Common myeloid progenitor, CD34-positive (primary cell): ENCODE measurements around the gene FNBP1L.

Experiments
- CTCF ChIA-PET: fragments of 350-600 bp; sonication (Branson Sonifier 250); formaldehyde crosslinking; loops from one replicate; lab custom pipeline; 2021; ENCODE audit warnings: antibody characterized with exemption; lab: Charles Lee
- POLR2A ChIA-PET: fragments of 350-600 bp; sonication (Branson Sonifier 250); formaldehyde crosslinking; loops from one replicate; lab custom pipeline; 2021; ENCODE audit warnings: antibody characterized with exemption; lab: Charles Lee
- DNase-seq, 3 donors: peaks; one replicate each; pipeline versions ENCODE4 v3.0.0 to v3.0.0-alpha.2; 2013
- H3K27ac ChIP-seq, 2 experiments: 1 replicate in 1 of 2; 2 replicates in 1 of 2; pipeline ENCODE4 v1.7.0; 2013; ENCODE audit warnings: inconsistent platforms in 2 of 2, low read length in 2 of 2, mild to moderate bottlenecking in 2 of 2, low read depth in 1 of 2, moderate library complexity in 1 of 2; ENCODE audit not compliant: severe bottlenecking in 2 of 2, insufficient read depth in 1 of 2, poor library complexity in 1 of 2
- H3K27me3 ChIP-seq, 5 experiments: replicated peaks in 2 of 5; 1 replicate in 3 of 5; 2 replicates in 2 of 5; pipeline versions ENCODE4 v1.6.1 to v1.7.0; 2013; ENCODE audit warnings: low read length in 4 of 5, mild to moderate bottlenecking in 2 of 5, moderate library complexity in 2 of 5, inconsistent platforms in 1 of 5; ENCODE audit not compliant: insufficient read depth in 5 of 5, control insufficient read depth in 4 of 5
- H3K36me3 ChIP-seq, 4 experiments: 1 replicate in 2 of 4; 2 replicates in 2 of 4; pipeline versions ENCODE4 v1.6.1 to v1.7.0; 2013; ENCODE audit warnings: low read length in 3 of 4, control low read depth in 1 of 4, mild to moderate bottlenecking in 1 of 4; ENCODE audit not compliant: control insufficient read depth in 4 of 4, insufficient read depth in 4 of 4
- H3K4me1 ChIP-seq, 4 experiments: 1 replicate in 3 of 4; 2 replicates in 1 of 4; pipeline versions ENCODE4 v1.6.1 to v1.7.1; 2013; ENCODE audit warnings: low read length in 3 of 4, mild to moderate bottlenecking in 3 of 4, control low read depth in 1 of 4, inconsistent platforms in 1 of 4, moderate library complexity in 1 of 4; ENCODE audit not compliant: control insufficient read depth in 4 of 4, insufficient read depth in 4 of 4; ENCODE audit errors: control extremely low read depth in 1 of 4
- H3K4me3 ChIP-seq, 7 experiments: 1 replicate in 4 of 7; 2 replicates in 3 of 7; pipeline versions ENCODE4 v1.5.1 to v1.7.0; 2013; ENCODE audit warnings: mild to moderate bottlenecking in 7 of 7, low read length in 6 of 7, moderate library complexity in 6 of 7, inconsistent platforms in 2 of 7, low read depth in 2 of 7, control low read depth in 1 of 7; ENCODE audit not compliant: insufficient read depth in 4 of 7, control insufficient read depth in 1 of 7; ENCODE audit errors: extremely low read depth in 1 of 7
- H3K9me3 ChIP-seq, 5 experiments: 1 replicate in 4 of 5; 2 replicates in 1 of 5; pipeline versions ENCODE4 v1.6.1 to v1.7.1; 2013; ENCODE audit warnings: low read length in 4 of 5, mild to moderate bottlenecking in 2 of 5, inconsistent platforms in 1 of 5, low read depth in 1 of 5, moderate library complexity in 1 of 5; ENCODE audit not compliant: control insufficient read depth in 4 of 5, insufficient read depth in 2 of 5; ENCODE audit errors: control extremely low read depth in 1 of 5
- WGBS: methylation state at CpG from one replicate; pipeline ENCODE4 v1.1.5; 2013; ENCODE audit not compliant: insufficient coverage; 5-methylcytosine and 5-hydroxymethylcytosine counted together

FNBP1L gene

DNA sequence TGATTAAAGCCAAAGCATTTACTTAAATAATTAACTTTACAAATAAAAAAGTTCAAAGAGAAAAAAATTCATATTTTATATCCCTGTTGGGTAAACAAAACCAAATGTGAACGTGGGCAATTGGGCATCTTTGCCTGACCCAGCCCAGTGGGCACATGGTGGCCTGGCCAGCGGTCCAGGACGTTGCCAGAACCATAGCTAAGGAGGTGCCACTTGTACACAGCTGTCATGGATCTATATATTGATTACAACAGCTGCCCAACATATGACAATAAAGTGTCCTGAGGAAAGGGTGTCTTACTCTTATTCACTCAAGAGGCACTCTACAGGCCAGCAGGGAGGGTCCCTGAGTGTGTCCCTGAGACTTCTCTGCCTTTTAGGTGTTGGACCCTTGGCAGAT, 155.2 kb downstream of the FNBP1L start:
- ChIA-PET POLR2A (interaction anchor here (1.0 kb wide), 1 partner anchor 11 kb away, joined by 3 read pairs; no protein-coding TSS in a partner anchor), CTCF (no interaction called here)
- DNase-seq = no peak
- Histone ChIP-seq H3K27me3 (peaks cover 0 to 1% (median 0%) of the 10 kb centered on the region in 5 experiments), H3K36me3 (no peaks in the 10 kb centered on the region), H3K27ac (no peak overlapping the region), H3K4me3 (no peak overlapping the region), H3K4me1 (no peaks in the 10 kb centered on the region), H3K9me3 (no peaks in the 10 kb centered on the region)
- WGBS = 80% methylated on average over 1 of the region's 3 CpGs

DNA sequence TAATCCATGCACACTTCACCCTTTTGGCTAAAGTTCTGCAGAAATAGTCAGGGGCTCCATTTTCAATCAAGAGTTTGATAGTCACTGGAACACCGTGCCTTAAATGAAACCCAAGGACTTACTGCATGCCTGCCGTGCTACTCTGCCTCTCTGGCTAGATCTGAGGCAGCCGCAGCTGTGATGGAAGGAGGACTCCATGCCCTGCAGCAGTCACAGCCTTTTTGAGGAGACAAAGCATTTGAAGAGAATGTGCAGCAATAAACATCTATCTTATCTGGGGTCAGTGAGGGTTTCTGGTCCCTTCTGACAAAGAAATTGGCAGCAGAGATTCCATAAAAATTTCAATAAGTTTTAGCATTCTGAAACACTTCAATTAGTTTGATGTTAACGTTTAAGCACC, 155.7 kb downstream of the FNBP1L start:
- Histone ChIP-seq H3K27ac (no peak overlapping the region), H3K9me3 (no peaks in the 10 kb centered on the region), H3K36me3 (no peaks in the 10 kb centered on the region), H3K4me1 (no peaks in the 10 kb centered on the region), H3K4me3 (no peak overlapping the region), H3K27me3 (peaks cover 0 to 1% (median 0%) of the 10 kb centered on the region in 5 experiments)
- DNase-seq = no peak
- 100% methylated on average over 4 of the region's 4 CpGs for WGBS
- ChIA-PET POLR2A (no interaction called here), CTCF (no interaction called here)
